Activated T-cell treated with anti-CD3 and anti-CD28 coated beads, Interleukin-2, amount 50 U/mL, for 48 hours (primary cell): Measurements from ENCODE around the gene SLC26A3.

Experiments used
- DNase-seq, 2 experiments: peaks; one replicate each; pipeline ENCODE4 v3.0.0-alpha.2; 2020

The SLC26A3 gene

GRCh38 chr7:107815254-107815882, 12.3 kb upstream of the SLC26A3 start:
- no peak for DNase-seq

DNA sequence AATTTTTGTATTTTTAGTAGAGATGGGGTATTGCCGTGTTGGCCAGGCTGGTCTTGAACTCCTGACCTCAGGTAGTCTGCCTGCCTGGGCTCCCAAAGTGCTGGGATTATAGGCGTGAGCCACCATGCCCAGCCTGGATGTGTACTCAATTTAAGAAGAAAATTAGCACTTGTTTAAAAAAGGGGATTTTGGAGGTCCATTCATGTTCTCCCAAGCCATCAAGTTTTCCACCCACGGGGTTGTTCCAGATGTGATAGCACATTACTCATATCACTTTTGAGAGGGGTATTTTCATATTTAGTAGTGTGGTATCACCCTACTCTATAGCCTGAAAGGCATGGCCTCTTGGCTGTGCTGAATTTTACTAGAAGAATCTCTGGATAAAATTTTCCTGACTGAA, 10.5 kb upstream of the SLC26A3 start:
- peak; percentile 61 to 64 for DNase-seq

GRCh38 chr7:107811934-107812333, 8.9 kb upstream of the SLC26A3 start:
- no peak for DNase-seq

DNA sequence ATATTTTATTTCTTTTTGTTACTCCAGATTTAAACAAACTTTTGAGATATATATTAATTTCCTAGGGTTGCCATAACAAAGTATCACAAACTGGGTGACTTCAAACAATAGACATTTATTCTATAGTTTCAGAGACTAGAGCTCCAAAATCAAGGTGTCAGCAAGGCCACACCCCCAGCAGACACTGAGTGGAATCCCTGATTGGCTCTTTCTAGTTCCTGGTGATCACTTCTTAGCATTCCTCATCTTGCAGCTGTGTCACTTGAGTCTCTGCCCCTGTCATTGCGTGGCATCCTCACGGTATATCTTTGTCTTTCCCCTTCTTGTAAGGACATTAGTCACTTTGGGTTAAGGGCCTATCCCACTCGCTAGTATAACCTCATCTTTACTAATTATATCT, 7.6 kb upstream of the SLC26A3 start:
- DNase-seq, result no peak

- DNase-seq, result no peak
These were observed 6.2 kb upstream of the SLC26A3 start for GRCh38 chr7:107809179-107809578.

- no peak for DNase-seq
These were observed 3.3 kb downstream of the SLC26A3 start for GRCh38 chr7:107799647-107800264.

DNA sequence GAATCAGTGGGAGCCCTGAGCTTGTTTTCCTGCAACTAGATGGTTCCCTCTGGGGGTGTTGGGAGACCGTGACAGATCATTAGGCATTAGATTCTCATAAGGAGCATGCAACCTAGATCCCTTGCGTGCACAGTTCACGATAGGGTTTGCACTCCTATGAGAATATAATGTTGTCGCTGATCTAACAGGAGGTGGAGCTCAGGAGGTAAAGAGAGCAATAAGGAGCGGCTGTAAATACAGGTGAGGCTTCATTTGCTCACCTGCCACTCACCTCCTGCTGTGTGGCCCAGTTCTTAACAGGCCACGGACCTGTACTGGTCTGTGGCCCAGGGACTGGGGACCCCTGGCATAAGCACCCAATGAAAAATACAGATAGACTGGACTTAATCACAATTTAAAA, 10.7 kb downstream of the SLC26A3 start:
- no peak for DNase-seq

- no peak for DNase-seq
These were observed 13.4 kb downstream of the SLC26A3 start for GRCh38 chr7:107789647-107790046.

DNA sequence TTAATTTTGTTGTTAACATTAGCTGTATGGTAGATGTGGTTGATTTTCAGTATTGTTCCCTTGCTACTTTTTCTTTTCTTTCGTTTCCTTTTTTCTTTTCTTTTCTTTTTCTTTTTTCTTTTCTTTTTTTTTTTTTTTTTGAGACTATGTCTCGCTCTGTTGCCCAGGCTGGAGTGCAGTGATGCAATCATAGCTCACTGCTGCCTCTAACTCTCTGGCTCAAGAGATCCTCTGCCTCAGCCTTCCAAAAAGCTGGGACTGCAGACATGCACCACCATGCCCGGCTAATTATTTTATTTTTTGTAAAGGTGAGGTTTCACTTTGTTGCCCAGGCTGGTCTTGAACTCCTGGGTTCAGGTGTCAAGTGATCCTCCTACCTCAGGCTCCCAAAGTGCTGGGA, 14.4 kb downstream of the SLC26A3 start:
- no peak for DNase-seq

GRCh38 chr7:107788216-107788615, 14.8 kb downstream of the SLC26A3 start:
- DNase-seq, result no peak

- DNase-seq, result no peak
These were observed 17.1 kb downstream of the SLC26A3 start for GRCh38 chr7:107785926-107786325.

- no peak for DNase-seq
These were observed 17.9 kb downstream of the SLC26A3 start for GRCh38 chr7:107785170-107785569.

GRCh38 chr7:107783648-107784047, 19.4 kb downstream of the SLC26A3 start:
- no peak for DNase-seq

- DNase-seq, result no peak
These were observed 20.6 kb downstream of the SLC26A3 start for GRCh38 chr7:107782374-107782773.

DNA sequence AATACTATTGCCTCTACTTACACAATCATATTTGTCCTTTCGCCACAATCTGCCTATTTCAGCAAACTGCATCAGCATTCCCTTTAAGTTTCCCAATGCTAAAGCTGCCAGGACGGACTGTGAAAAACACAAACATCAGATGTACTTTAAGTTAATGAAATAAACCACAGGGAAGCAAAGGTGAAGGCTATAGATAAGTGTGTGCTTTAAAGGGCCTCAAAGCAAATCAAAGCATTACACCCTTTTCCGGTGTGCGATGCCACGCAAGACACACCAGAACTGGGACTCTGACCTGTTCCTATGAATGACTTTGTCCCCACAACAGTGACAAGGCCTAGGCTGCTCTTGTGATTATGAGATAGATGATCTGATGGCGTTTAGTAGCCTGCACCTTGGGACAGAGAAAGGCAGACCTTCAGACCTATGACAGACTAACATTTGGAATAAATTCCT, 23.4 kb downstream of the SLC26A3 start:
- DNase-seq, result no peak

GRCh38 chr7:107778283-107778682, 24.7 kb downstream of the SLC26A3 start:
- DNase-seq, result no peak

GRCh38 chr7:107777702-107778101, 25.3 kb downstream of the SLC26A3 start:
- no peak for DNase-seq

- no peak for DNase-seq
These were observed 30.0 kb downstream of the SLC26A3 start for GRCh38 chr7:107773027-107773426.

DNA sequence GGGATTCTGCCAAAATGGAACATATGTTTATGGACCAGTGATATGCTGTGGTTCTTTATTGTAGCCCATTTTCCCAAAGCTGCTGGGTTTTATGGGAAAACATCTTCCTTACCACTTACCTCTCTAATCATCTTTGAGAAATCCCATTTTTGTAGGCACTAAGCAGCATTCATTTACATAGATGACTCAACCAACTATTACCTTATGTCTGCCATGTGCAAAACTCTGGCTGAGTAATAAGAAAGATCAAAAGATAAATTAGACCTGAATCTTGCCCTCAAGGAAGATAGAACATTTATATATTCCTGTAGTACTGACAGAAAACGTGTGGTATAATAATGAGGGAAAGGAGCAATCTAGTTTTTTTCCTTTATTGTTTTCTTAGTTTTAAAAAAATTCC, 34.8 kb downstream of the SLC26A3 start:
- DNase-seq, result no peak

DNA sequence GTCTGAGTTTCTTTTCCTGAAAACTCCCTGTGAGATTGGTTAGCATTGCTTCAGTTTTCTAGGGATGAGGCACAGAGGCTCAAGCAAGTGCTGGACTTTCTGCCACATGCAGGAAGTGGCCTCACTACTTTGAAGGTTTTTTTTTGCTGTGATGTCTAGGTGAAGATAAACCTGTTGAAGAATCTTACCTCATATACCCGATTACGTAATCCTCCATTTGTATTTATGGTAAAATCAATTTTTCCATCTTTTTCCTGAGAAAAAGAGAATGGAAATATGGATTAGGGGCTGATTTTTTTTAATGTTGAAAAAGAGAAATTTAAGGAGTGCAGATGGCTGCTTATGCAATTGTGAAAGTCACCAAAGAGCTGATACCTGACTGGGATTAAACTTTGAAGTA, 35.6 kb downstream of the SLC26A3 start:
- no peak for DNase-seq

- no peak for DNase-seq
These were observed 44.4 kb downstream of the SLC26A3 start for GRCh38 chr7:107758667-107759066.

- no peak for DNase-seq
These were observed 48.4 kb downstream of the SLC26A3 start for GRCh38 chr7:107754642-107755041.

DNA sequence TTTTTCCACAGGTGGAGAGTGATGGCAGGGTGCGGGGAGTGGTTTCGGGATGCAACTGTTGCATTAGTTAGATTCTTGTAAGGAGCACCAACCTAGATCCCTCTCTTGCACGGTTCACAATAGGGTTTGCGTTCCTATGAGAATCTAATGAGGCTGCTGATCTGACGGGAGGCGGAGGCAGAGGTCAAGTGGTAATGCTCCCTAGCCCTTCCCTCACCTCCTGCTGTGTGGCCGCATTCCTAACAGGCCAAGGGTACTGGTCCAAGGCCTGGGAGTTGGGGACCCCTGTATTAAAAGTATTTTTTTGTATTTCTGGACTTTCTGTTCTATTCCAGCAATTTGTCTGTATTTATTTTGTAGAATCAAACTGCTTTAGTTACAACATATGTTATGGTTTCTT, 51.9 kb downstream of the SLC26A3 start:
- DNase-seq, result no peak

DNA sequence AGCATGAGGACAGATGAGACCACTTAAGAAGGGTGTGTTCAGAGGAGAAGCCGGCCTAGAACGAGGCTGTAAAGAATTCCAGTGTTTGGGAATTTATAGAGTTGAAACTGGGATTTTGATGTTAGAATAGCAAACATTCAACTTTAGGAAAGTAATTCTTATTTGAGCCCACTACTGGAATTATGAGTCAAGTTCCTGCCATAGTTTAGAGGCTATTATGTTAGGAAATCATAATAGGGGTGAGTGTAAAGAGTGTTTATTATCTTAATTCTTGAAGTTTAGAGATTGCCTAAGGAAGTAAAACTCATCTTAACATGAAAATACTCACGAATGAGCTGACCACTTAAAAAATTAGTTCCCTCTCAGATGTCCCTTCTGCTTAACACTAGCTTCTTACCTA, 57.0 kb downstream of the SLC26A3 start:
- no peak for DNase-seq

GRCh38 chr7:107744345-107744750, 58.7 kb downstream of the SLC26A3 start:
- no peak for DNase-seq
